K562 (cell line): ENCODE data around the gene CEMP1. TPM values are rescaled to one million over a fixed set of nuclear protein-coding genes. Genes with fewer than 3 reads are reported as not detected.

Source experiments
- ARID3A ChIP-seq: IDR thresholded peaks from 2 replicates; pipeline ENCODE4 v1.6.1; 2012; ENCODE audit warnings: low read depth, low read length, improper control_type of control experiment, borderline replicate concordance
- CHD1 ChIP-seq: fragments of 200-600 bp; sonication (generic); IDR thresholded peaks from one replicate; pipeline ENCODE4 v1.6.1; 2012; ENCODE audit warnings: mild to moderate bottlenecking, moderate library complexity, low read length, inconsistent platforms
- MLX ChIP-seq, 2 experiments: fragments of 450-650 bp in 1 of 2; sonication (generic) in 1 of 2; formaldehyde crosslinking; conservative IDR thresholded peaks; 2 replicates each; pipeline versions ENCODE4 v1.4.0 to v1.8.1; 2020 to 2022; ENCODE audit warnings: mild to moderate bottlenecking in 1 of 2, missing genetic modification reagents in 1 of 2
- NFXL1 ChIP-seq: fragments of 450-650 bp; formaldehyde crosslinking; IDR thresholded peaks from 2 replicates; pipeline ENCODE4 v1.4.0; 2021; ENCODE audit warnings: mild to moderate bottlenecking
- OTX1 ChIP-seq: fragments of 450-650 bp; formaldehyde crosslinking; IDR thresholded peaks from 2 replicates; pipeline ENCODE4 v1.4.0; 2022; ENCODE audit warnings: mild to moderate bottlenecking
- PYGO2 ChIP-seq: fragments of 450-650 bp; IDR thresholded peaks from 2 replicates; pipeline ENCODE4 v1.6.1; 2016; ENCODE audit warnings: mild to moderate bottlenecking, missing genetic modification characterization, moderate library complexity, missing compliant biosample characterization
- RHOXF2B ChIP-seq: fragments of 250-450 bp; sonication (Bioruptor Pico); conservative IDR thresholded peaks from 2 replicates; pipeline ENCODE4 v1.5.1; 2021
- SRSF1 ChIP-seq: fragments of 200-400 bp; formaldehyde crosslinking; IDR thresholded peaks from 2 replicates; pipeline ENCODE4 v1.6.1; 2017; ENCODE audit warnings: mild to moderate bottlenecking, low read depth, low read length, moderate library complexity
- STAT5B ChIP-seq: fragments of 250-450 bp; sonication (Bioruptor Pico); IDR thresholded peaks from 2 replicates; pipeline ENCODE4 v1.8.0; 2021; ENCODE audit warnings: mild to moderate bottlenecking, inconsistent platforms
- ZBTB17 ChIP-seq: fragments of 450-650 bp; formaldehyde crosslinking; IDR thresholded peaks from 2 replicates; pipeline ENCODE4 v1.4.0; 2020; ENCODE audit warnings: mild to moderate bottlenecking
- ZBTB2 ChIP-seq: fragments of 450-650 bp; IDR thresholded peaks from 2 replicates; pipeline ENCODE4 v1.6.1; 2016; ENCODE audit warnings: antibody characterized with exemption
- ZBTB5 ChIP-seq: fragments of 450-650 bp; IDR thresholded peaks from 2 replicates; pipeline ENCODE4 v1.6.1; 2017; ENCODE audit warnings: antibody characterized with exemption
- ZNF79 ChIP-seq: fragments of 250-450 bp; sonication (Bioruptor Pico); IDR thresholded peaks from 2 replicates; pipeline ENCODE4 v1.4.0; 2020; ENCODE audit warnings: low read depth, mild to moderate bottlenecking, moderate library complexity
- polyA plus RNA-seq, 8 experiments: library from polyadenylated mRNA; depleted of rRNA in 4 of 8; stranded (reverse) in 5 of 8; unstranded in 3 of 8; fragments of >200 nt; fragmentation: Nextera tagmentation in 2 of 8; fragmentation: Illumina TruSeq in 1 of 8; extraction: Ambion mirVana in 2 of 8; extraction: Trizol in 1 of 8; gene quantifications; 2 replicates each; pipeline versions ENCODE4 v1.2.1 to v1.2.3, GENCODE V29; 2011 to 2014; ENCODE audit warnings: inconsistent platforms in 1 of 8, missing spikeins in 1 of 8
- total RNA-seq, 7 experiments: library from RNA; depleted of rRNA in 6 of 7; stranded (reverse); fragments of >200 nt in 6 of 7; fragmentation: Illumina TruSeq in 2 of 7; extraction: Trizol in 2 of 7; gene quantifications; 2 replicates each; pipeline versions ENCODE4 v1.2.1 to v1.2.3, GENCODE V29; 2011 to 2021; ENCODE audit warnings: low replicate concordance in 1 of 7
- TF ChIP-seq, protein P1 (sequence below): sonication (generic); formaldehyde crosslinking; IDR thresholded peaks from 2 replicates; pipeline ENCODE4 v1.9.0; 2022; ENCODE audit warnings: mild to moderate bottlenecking, missing genetic modification reagents
- TF ChIP-seq, protein P2 (sequence below): sonication (generic); formaldehyde crosslinking; IDR thresholded peaks from 2 replicates; pipeline ENCODE4 v1.8.0; 2023; ENCODE audit warnings: missing genetic modification reagents, mild to moderate bottlenecking, borderline replicate concordance

Gene CEMP1
- total and polyA plus RNA-seq, 9 of the 15 experiments (the other 6 are each of a cell fraction or from before 2014, with no cell fraction given), result 0.05 to 0.45 TPM; not detected in 7

DNA sequence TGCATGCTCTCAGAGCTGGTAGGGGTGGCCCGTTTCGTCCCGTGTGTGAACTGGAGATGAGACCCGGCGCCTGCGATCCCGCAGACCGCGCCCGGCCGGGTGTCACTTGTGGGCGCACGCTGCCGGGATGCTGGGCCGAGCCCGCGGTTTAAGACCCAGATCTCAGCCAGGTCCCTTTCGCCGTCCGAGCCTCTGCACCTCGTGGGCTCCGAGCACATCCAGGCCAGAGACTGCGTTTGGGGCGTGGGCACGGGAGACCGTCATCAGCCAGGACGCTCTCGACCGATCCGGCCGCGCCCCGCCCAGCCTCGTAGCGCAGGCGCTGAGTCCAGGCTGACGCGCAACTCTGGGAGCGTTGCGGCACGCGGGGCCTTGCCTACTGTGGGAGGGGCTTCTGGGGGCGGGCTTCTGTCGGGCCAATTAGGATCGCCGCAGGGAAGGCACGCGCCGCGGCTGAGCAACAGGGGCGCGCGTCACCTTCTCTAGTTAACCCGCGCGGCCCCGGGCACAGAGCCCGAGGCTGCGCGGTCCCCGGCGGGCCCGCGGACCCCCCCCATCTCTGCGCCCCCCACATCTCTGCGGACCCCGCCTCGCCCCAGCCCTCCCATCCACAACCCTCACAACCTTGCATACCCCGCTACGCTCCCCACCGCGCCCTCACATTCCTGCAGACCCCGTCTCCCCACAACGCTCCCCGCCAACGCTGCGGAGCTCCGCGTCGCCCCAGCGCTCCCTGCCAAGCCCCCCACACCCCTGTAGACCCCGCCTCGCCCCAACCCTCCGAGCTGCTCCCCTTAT lies 687 bp upstream of the CEMP1 start (continued):
- TF ChIP-seq ARID3A (no peak), OTX1 (CRISPR knock-in tag) (no peak), NFXL1 (CRISPR knock-in tag) (no peak), CHD1 (no peak), MLX (CRISPR knock-in tag; conservative IDR thresholded peaks at IDR 0.05) (no peak), PYGO2 (tag) (no peak), SRSF1 (no peak), ZNF79 (CRISPR knock-in tag) (no peak), ZBTB2 (peak; percentile 60; the same call in 1 of the 2 replicates), ZBTB17 (CRISPR knock-in tag) (no peak), STAT5B (CRISPR knock-in tag) (no peak), RHOXF2B (CRISPR knock-in tag) (no peak), ZBTB5 (no peak)
- TF ChIP-seq, protein P1, sequence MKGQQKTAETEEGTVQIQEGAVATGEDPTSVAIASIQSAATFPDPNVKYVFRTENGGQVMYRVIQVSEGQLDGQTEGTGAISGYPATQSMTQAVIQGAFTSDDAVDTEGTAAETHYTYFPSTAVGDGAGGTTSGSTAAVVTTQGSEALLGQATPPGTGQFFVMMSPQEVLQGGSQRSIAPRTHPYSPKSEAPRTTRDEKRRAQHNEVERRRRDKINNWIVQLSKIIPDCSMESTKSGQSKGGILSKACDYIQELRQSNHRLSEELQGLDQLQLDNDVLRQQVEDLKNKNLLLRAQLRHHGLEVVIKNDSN, result peak; percentile 87
- TF ChIP-seq, protein P2, sequence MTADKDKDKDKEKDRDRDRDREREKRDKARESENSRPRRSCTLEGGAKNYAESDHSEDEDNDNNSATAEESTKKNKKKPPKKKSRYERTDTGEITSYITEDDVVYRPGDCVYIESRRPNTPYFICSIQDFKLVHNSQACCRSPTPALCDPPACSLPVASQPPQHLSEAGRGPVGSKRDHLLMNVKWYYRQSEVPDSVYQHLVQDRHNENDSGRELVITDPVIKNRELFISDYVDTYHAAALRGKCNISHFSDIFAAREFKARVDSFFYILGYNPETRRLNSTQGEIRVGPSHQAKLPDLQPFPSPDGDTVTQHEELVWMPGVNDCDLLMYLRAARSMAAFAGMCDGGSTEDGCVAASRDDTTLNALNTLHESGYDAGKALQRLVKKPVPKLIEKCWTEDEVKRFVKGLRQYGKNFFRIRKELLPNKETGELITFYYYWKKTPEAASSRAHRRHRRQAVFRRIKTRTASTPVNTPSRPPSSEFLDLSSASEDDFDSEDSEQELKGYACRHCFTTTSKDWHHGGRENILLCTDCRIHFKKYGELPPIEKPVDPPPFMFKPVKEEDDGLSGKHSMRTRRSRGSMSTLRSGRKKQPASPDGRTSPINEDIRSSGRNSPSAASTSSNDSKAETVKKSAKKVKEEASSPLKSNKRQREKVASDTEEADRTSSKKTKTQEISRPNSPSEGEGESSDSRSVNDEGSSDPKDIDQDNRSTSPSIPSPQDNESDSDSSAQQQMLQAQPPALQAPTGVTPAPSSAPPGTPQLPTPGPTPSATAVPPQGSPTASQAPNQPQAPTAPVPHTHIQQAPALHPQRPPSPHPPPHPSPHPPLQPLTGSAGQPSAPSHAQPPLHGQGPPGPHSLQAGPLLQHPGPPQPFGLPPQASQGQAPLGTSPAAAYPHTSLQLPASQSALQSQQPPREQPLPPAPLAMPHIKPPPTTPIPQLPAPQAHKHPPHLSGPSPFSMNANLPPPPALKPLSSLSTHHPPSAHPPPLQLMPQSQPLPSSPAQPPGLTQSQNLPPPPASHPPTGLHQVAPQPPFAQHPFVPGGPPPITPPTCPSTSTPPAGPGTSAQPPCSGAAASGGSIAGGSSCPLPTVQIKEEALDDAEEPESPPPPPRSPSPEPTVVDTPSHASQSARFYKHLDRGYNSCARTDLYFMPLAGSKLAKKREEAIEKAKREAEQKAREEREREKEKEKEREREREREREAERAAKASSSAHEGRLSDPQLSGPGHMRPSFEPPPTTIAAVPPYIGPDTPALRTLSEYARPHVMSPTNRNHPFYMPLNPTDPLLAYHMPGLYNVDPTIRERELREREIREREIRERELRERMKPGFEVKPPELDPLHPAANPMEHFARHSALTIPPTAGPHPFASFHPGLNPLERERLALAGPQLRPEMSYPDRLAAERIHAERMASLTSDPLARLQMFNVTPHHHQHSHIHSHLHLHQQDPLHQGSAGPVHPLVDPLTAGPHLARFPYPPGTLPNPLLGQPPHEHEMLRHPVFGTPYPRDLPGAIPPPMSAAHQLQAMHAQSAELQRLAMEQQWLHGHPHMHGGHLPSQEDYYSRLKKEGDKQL (CRISPR knock-in tag), result no peak
